HEK293 (cell line): ENCODE data around the gene SLC18A2.

ENCODE experiments used
- CTCF ChIA-PET: fragments of 350-600 bp; formaldehyde crosslinking; extraction: SDS; loops from one replicate; lab custom pipeline; 2021; ENCODE audit warnings: antibody characterized with exemption; lab: Yijun Ruan, JAX
- POLR2A ChIA-PET: fragments of 300-600 bp; formaldehyde crosslinking; extraction: SDS; loops from one replicate; lab custom pipeline; 2020; ENCODE audit warnings: antibody characterized with exemption, inconsistent platforms; lab: Yijun Ruan, JAX
- H3K27ac ChIP-seq: fragments of 200-500 bp; sonication (Bioruptor generic); 2 replicates; pipeline ENCODE4 v1.5.1; 2014; ENCODE audit warnings: low read depth, low read length, control low read depth, inconsistent platforms; ENCODE audit errors: extremely low read depth
- H3K36me3 ChIP-seq, 2 experiments: fragments of 200-500 bp in 1 of 2; sonication (Bioruptor generic) in 1 of 2; 1 replicate in 1 of 2; 2 replicates in 1 of 2; pipeline ENCODE4 v1.5.1; 2014 to 2017; ENCODE audit warnings: inconsistent platforms in 2 of 2, low read length in 2 of 2; ENCODE audit not compliant: control insufficient read depth in 2 of 2, insufficient read depth in 1 of 2
- H3K4me1 ChIP-seq: fragments of 200-500 bp; sonication (Bioruptor generic); 2 replicates; pipeline ENCODE4 v1.5.1; 2014; ENCODE audit warnings: mild to moderate bottlenecking, low read length, inconsistent platforms; ENCODE audit not compliant: control insufficient read depth, insufficient read depth
- H3K4me3 ChIP-seq: 2 replicates; pipeline ENCODE4 v1.5.1; 2011; ENCODE audit warnings: low read depth, mild to moderate bottlenecking, control low read depth, low read length, moderate library complexity
- H3K9me3 ChIP-seq: fragments of 200-500 bp; sonication (Bioruptor generic); 2 replicates; pipeline ENCODE4 v1.5.1; 2014; ENCODE audit warnings: low read depth, low read length, inconsistent platforms; ENCODE audit not compliant: control insufficient read depth, insufficient read depth
- FEZF1 ChIP-seq: fragments of 450-650 bp; formaldehyde crosslinking; IDR thresholded peaks from 2 replicates; pipeline ENCODE4 v1.5.1; 2016; ENCODE audit warnings: missing biosample characterization, missing genetic modification characterization
- IKZF3 ChIP-seq: fragments of 450-650 bp; IDR thresholded peaks from 2 replicates; pipeline ENCODE4 v1.5.0; 2018; ENCODE audit warnings: missing biosample characterization, mild to moderate bottlenecking, missing genetic modification characterization, moderate library complexity
- KLF1 ChIP-seq: fragments of 450-650 bp; formaldehyde crosslinking; IDR thresholded peaks from 2 replicates; pipeline ENCODE4 v1.5.1; 2016; ENCODE audit warnings: missing biosample characterization, missing genetic modification characterization
- MYNN ChIP-seq: fragments of 450-650 bp; formaldehyde crosslinking; IDR thresholded peaks from 2 replicates; pipeline ENCODE4 v1.5.1; 2016; ENCODE audit warnings: missing biosample characterization, missing genetic modification characterization, borderline replicate concordance
- ZBTB10 ChIP-seq: fragments of 450-650 bp; formaldehyde crosslinking; IDR thresholded peaks from 2 replicates; pipeline ENCODE4 v1.5.1; 2016; ENCODE audit warnings: missing biosample characterization, missing genetic modification characterization
- ZBTB48 ChIP-seq: fragments of 450-650 bp; formaldehyde crosslinking; IDR thresholded peaks from 2 replicates; pipeline ENCODE4 v1.5.1; 2016; ENCODE audit warnings: missing biosample characterization, missing genetic modification characterization
- ZBTB8A ChIP-seq: fragments of 450-650 bp; formaldehyde crosslinking; IDR thresholded peaks from 2 replicates; pipeline ENCODE4 v1.5.1; 2016; ENCODE audit warnings: missing biosample characterization, missing genetic modification characterization
- ZNF140 ChIP-seq: fragments of 450-650 bp; formaldehyde crosslinking; IDR thresholded peaks from 2 replicates; pipeline ENCODE4 v1.5.1; 2016; ENCODE audit warnings: missing biosample characterization, missing genetic modification characterization
- ZNF223 ChIP-seq: fragments of 450-650 bp; formaldehyde crosslinking; IDR thresholded peaks from 2 replicates; pipeline ENCODE4 v1.5.1; 2016; ENCODE audit warnings: missing biosample characterization, missing genetic modification characterization
- ZNF248 ChIP-seq: fragments of 450-650 bp; formaldehyde crosslinking; IDR thresholded peaks from 2 replicates; pipeline ENCODE4 v1.5.1; 2017; ENCODE audit warnings: missing biosample characterization, missing genetic modification characterization
- ZNF302 ChIP-seq: fragments of 450-650 bp; formaldehyde crosslinking; IDR thresholded peaks from 2 replicates; pipeline ENCODE4 v1.5.1; 2016; ENCODE audit warnings: missing biosample characterization, missing genetic modification characterization, low read depth
- ZNF366 ChIP-seq: fragments of 450-650 bp; formaldehyde crosslinking; conservative IDR thresholded peaks from 2 replicates; pipeline ENCODE4 v1.5.1; 2016; ENCODE audit warnings: missing biosample characterization, missing genetic modification characterization
- ZNF501 ChIP-seq: fragments of 450-650 bp; formaldehyde crosslinking; IDR thresholded peaks from 2 replicates; pipeline ENCODE4 v1.5.1; 2016; ENCODE audit warnings: missing biosample characterization, missing genetic modification characterization
- ZNF645 ChIP-seq: fragments of 450-650 bp; formaldehyde crosslinking; IDR thresholded peaks from 2 replicates; pipeline ENCODE4; 2016; ENCODE audit warnings: missing biosample characterization, missing genetic modification characterization
- ZNF768 ChIP-seq: fragments of 450-650 bp; formaldehyde crosslinking; IDR thresholded peaks from 2 replicates; pipeline ENCODE4 v1.5.1; 2018; ENCODE audit warnings: missing biosample characterization, mild to moderate bottlenecking, missing genetic modification characterization
- ZNF776 ChIP-seq: fragments of 450-650 bp; formaldehyde crosslinking; IDR thresholded peaks from 2 replicates; pipeline ENCODE4 v1.5.0; 2017; ENCODE audit warnings: missing biosample characterization, missing genetic modification characterization, borderline replicate concordance
- TF ChIP-seq, protein P1 (sequence below): fragments of 450-650 bp; formaldehyde crosslinking; IDR thresholded peaks from 2 replicates; pipeline ENCODE4 v1.5.1; 2017; ENCODE audit warnings: missing biosample characterization, missing genetic modification characterization
- TF ChIP-seq, protein P2 (sequence below): fragments of 450-650 bp; formaldehyde crosslinking; IDR thresholded peaks from 2 replicates; pipeline ENCODE4 v1.5.1; 2016; ENCODE audit warnings: missing biosample characterization, missing genetic modification characterization

SLC18A2 gene

GRCh38 chr10:117268907-117269306, 28.0 kb downstream of the SLC18A2 start:
- ChIA-PET POLR2A (no interaction called here), CTCF (no interaction called here)
- Histone ChIP-seq H3K4me1 (no peaks in the 10 kb centered on the region), H3K9me3 (no peaks in the 10 kb centered on the region), H3K4me3 (no peak overlapping the region), H3K27ac (no peak overlapping the region), H3K36me3 (no peaks in the 10 kb centered on the region)
- TF ChIP-seq, protein P1, sequence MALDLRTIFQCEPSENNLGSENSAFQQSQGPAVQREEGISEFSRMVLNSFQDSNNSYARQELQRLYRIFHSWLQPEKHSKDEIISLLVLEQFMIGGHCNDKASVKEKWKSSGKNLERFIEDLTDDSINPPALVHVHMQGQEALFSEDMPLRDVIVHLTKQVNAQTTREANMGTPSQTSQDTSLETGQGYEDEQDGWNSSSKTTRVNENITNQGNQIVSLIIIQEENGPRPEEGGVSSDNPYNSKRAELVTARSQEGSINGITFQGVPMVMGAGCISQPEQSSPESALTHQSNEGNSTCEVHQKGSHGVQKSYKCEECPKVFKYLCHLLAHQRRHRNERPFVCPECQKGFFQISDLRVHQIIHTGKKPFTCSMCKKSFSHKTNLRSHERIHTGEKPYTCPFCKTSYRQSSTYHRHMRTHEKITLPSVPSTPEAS: peak; percentile 92
- no peak for TF ChIP-seq ZNF645 (tag by site-specific recombination)
- TF ChIP-seq, all 188 proteins: peak for 1

GRCh38 chr10:117271427-117271826, 30.5 kb downstream of the SLC18A2 start:
- Histone ChIP-seq H3K4me1 (no peaks in the 10 kb centered on the region), H3K36me3 (no peaks in the 10 kb centered on the region), H3K4me3 (no peak overlapping the region), H3K9me3 (no peaks in the 10 kb centered on the region), H3K27ac (no peak overlapping the region)
- ChIA-PET CTCF (no interaction called here), POLR2A (no interaction called here)
- TF ChIP-seq KLF1: no peak

GRCh38 chr10:117272195-117273076, 31.5 kb downstream of the SLC18A2 start:
- ChIA-PET POLR2A (no interaction called here), CTCF (interaction anchor here (0.6 kb wide), 1 partner anchor 317 kb away, joined by 4 read pairs; no protein-coding TSS in a partner anchor)
- H3K27ac ChIP-seq: no peak overlapping the region
- TF ChIP-seq IKZF3 (tag by site-specific recombination) (no peak), ZBTB48 (tag by site-specific recombination) (no peak), ZNF248 (tag by site-specific recombination) (no peak), ZNF302 (tag by site-specific recombination) (no peak), ZNF366 (no peak), ZBTB10 (tag by site-specific recombination) (no peak), ZBTB8A (no peak), ZNF776 (tag by site-specific recombination) (no peak)
- H3K4me1 ChIP-seq: no peaks in the 10 kb centered on the region
- no peaks in the 10 kb centered on the region for H3K36me3 ChIP-seq
- no peaks in the 10 kb centered on the region for H3K9me3 ChIP-seq
- H3K4me3 ChIP-seq: no peak overlapping the region

DNA sequence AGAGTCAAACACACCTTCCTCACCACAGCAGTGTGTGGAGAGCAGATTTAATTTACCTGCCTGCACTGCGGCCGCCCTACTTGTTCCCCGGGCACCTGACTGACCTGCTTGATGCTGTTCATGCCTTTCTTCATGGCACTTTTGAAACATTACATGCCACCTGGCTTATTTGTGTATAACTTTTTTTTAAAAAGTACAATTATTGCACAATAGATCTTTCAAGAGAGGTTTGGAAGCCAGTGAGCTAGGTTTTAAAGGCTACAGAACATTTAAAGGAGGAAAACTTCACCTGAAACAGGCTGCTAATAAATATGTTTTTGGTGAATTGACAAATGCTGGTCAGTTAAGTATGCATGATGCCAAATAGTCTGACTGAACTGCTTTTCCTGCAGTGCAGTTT, 33.1 kb downstream of the SLC18A2 start:
- ChIA-PET POLR2A (no interaction called here), CTCF (no interaction called here)
- no peak overlapping the region for H3K27ac ChIP-seq

More for the DNA sequence above, 33.1 kb downstream of the SLC18A2 start:
- Histone ChIP-seq H3K4me1 (no peaks in the 10 kb centered on the region), H3K9me3 (no peaks in the 10 kb centered on the region), H3K4me3 (no peak overlapping the region), H3K36me3 (no peaks in the 10 kb centered on the region)
- TF ChIP-seq MYNN (tag by site-specific recombination) (no peak), ZNF140 (tag by site-specific recombination) (no peak), ZNF768 (tag by site-specific recombination) (no peak), ZNF501 (tag by site-specific recombination) (no peak), ZNF223 (tag by site-specific recombination) (no peak), FEZF1 (tag by site-specific recombination) (no peak)
- TF ChIP-seq, protein P2, sequence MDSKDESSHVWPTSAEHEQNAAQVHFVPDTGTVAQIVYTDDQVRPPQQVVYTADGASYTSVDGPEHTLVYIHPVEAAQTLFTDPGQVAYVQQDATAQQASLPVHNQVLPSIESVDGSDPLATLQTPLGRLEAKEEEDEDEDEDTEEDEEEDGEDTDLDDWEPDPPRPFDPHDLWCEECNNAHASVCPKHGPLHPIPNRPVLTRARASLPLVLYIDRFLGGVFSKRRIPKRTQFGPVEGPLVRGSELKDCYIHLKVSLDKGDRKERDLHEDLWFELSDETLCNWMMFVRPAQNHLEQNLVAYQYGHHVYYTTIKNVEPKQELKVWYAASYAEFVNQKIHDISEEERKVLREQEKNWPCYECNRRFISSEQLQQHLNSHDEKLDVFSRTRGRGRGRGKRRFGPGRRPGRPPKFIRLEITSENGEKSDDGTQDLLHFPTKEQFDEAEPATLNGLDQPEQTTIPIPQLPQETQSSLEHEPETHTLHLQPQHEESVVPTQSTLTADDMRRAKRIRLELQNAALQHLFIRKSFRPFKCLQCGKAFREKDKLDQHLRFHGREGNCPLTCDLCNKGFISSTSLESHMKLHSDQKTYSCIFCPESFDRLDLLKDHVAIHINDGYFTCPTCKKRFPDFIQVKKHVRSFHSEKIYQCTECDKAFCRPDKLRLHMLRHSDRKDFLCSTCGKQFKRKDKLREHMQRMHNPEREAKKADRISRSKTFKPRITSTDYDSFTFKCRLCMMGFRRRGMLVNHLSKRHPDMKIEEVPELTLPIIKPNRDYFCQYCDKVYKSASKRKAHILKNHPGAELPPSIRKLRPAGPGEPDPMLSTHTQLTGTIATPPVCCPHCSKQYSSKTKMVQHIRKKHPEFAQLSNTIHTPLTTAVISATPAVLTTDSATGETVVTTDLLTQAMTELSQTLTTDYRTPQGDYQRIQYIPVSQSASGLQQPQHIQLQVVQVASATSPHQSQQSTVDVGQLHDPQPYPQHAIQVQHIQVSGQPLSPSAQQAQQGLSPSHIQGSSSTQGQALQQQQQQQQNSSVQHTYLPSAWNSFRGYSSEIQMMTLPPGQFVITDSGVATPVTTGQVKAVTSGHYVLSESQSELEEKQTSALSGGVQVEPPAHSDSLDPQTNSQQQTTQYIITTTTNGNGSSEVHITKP (tag by site-specific recombination): no peak
